ENCODE data around the gene ART3. TPM values are rescaled to one million over a fixed set of nuclear protein-coding genes. Genes with fewer than 3 reads are reported as not detected.

ART3 gene
- total and polyA plus RNA-seq, 9 of the 15 experiments (the other 6 are each of a cell fraction or from before 2014, with no cell fraction given): 0.69 to 1.4 (median 1.1) TPM; not detected in 1

DNA sequence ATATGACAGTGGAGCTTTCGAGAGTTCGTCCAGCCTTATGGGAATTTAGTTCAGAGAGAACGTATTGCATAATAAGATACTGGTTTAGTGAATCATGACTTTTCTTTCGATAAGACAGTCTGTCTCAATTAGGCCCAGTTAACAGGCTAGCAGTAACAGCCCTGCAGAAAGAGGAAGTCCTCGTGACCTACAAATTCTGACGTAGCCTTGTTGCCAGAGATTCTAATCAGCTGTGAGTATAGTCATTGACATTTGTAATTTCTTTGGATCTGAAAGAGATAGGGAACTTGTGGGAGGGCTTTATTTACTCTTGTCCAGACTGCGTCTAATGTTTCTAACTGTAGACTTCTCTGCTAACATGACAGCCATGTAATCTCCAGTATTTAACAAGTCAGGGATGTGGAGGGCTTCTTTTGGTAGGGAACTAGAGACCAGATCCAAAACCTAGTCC lies 15.8 kb downstream of the ART3 start (continued):
- TF ChIP-seq, protein P1, sequence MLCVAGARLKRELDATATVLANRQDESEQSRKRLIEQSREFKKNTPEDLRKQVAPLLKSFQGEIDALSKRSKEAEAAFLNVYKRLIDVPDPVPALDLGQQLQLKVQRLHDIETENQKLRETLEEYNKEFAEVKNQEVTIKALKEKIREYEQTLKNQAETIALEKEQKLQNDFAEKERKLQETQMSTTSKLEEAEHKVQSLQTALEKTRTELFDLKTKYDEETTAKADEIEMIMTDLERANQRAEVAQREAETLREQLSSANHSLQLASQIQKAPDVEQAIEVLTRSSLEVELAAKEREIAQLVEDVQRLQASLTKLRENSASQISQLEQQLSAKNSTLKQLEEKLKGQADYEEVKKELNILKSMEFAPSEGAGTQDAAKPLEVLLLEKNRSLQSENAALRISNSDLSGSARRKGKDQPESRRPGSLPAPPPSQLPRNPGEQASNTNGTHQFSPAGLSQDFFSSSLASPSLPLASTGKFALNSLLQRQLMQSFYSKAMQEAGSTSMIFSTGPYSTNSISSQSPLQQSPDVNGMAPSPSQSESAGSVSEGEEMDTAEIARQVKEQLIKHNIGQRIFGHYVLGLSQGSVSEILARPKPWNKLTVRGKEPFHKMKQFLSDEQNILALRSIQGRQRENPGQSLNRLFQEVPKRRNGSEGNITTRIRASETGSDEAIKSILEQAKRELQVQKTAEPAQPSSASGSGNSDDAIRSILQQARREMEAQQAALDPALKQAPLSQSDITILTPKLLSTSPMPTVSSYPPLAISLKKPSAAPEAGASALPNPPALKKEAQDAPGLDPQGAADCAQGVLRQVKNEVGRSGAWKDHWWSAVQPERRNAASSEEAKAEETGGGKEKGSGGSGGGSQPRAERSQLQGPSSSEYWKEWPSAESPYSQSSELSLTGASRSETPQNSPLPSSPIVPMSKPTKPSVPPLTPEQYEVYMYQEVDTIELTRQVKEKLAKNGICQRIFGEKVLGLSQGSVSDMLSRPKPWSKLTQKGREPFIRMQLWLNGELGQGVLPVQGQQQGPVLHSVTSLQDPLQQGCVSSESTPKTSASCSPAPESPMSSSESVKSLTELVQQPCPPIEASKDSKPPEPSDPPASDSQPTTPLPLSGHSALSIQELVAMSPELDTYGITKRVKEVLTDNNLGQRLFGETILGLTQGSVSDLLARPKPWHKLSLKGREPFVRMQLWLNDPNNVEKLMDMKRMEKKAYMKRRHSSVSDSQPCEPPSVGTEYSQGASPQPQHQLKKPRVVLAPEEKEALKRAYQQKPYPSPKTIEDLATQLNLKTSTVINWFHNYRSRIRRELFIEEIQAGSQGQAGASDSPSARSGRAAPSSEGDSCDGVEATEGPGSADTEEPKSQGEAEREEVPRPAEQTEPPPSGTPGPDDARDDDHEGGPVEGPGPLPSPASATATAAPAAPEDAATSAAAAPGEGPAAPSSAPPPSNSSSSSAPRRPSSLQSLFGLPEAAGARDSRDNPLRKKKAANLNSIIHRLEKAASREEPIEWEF (CRISPR knock-in tag; IDR thresholded peaks at IDR 0.05): no peak
- TF ChIP-seq, protein P2, sequence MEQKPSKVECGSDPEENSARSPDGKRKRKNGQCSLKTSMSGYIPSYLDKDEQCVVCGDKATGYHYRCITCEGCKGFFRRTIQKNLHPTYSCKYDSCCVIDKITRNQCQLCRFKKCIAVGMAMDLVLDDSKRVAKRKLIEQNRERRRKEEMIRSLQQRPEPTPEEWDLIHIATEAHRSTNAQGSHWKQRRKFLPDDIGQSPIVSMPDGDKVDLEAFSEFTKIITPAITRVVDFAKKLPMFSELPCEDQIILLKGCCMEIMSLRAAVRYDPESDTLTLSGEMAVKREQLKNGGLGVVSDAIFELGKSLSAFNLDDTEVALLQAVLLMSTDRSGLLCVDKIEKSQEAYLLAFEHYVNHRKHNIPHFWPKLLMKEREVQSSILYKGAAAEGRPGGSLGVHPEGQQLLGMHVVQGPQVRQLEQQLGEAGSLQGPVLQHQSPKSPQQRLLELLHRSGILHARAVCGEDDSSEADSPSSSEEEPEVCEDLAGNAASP (IDR thresholded peaks at IDR 0.05): no peak
- TF ChIP-seq ZFX (CRISPR knock-in tag; IDR thresholded peaks at IDR 0.05) (peak; percentile 61), BHLHE40 (IDR thresholded peaks at IDR 0.05; ENCODE audit: low read length) (peak; percentile 82), BRD4 (IDR thresholded peaks at IDR 0.05) (no peak), TARDBP (IDR thresholded peaks at IDR 0.05) (no peak), PYGO2 (tag; IDR thresholded peaks at IDR 0.05) (no peak), FOXJ2 (tag; IDR thresholded peaks at IDR 0.05) (peak; percentile 92), ZNF584 (CRISPR knock-in tag; IDR thresholded peaks at IDR 0.05; ENCODE audit: low read depth) (peak; percentile 79), SPI1 (IDR thresholded peaks at IDR 0.05; ENCODE audit: borderline replicate concordance, low read depth, low read length) (peak; percentile 100), SMARCC2 (IDR thresholded peaks at IDR 0.05; ENCODE audit: low read depth) (peak; percentile 87), SMARCA4 (IDR thresholded peaks at IDR 0.05) (peak; percentile 89), RBBP5 (IDR thresholded peaks at IDR 0.05; ENCODE audit: borderline replicate concordance, insufficient read depth, low read length, poor library complexity, severe bottlenecking) (no peak), NONO (IDR thresholded peaks at IDR 0.05; ENCODE audit: low read depth in 2 of 2, low read length in 1 of 2) (no peak), ZNF282 (CRISPR knock-in tag; IDR thresholded peaks at IDR 0.05) (no peak), ERF (CRISPR knock-in tag; IDR thresholded peaks at IDR 0.05) (no peak), ZNF699 (CRISPR knock-in tag; IDR thresholded peaks at IDR 0.05; ENCODE audit: insufficient replicate concordance) (no peak), MAZ (CRISPR knock-in tag; conservative IDR thresholded peaks at IDR 0.05 in 1 of 2, IDR thresholded peaks at IDR 0.05 in 1 of 2) (no peak; a peak in 1 of 4 replicates)
- TF ChIP-seq, protein P3, sequence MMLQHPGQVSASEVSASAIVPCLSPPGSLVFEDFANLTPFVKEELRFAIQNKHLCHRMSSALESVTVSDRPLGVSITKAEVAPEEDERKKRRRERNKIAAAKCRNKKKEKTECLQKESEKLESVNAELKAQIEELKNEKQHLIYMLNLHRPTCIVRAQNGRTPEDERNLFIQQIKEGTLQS (IDR thresholded peaks at IDR 0.05): peak; percentile 92
- TF ChIP-seq, protein P3 (CRISPR knock-in tag; conservative IDR thresholded peaks at IDR 0.05): no peak; the same call in 1 of the 2 replicates
- TF ChIP-seq, protein P4, sequence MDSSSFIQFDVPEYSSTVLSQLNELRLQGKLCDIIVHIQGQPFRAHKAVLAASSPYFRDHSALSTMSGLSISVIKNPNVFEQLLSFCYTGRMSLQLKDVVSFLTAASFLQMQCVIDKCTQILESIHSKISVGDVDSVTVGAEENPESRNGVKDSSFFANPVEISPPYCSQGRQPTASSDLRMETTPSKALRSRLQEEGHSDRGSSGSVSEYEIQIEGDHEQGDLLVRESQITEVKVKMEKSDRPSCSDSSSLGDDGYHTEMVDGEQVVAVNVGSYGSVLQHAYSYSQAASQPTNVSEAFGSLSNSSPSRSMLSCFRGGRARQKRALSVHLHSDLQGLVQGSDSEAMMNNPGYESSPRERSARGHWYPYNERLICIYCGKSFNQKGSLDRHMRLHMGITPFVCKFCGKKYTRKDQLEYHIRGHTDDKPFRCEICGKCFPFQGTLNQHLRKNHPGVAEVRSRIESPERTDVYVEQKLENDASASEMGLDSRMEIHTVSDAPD (CRISPR knock-in tag; IDR thresholded peaks at IDR 0.05): no peak
